Thyroid gland (tissue), 4 donors: ENCODE measurements around the gene CGB7. TPM values are rescaled to one million over a fixed set of nuclear protein-coding genes. Genes with fewer than 3 reads are reported as not detected.

Experiments
- DNase-seq, 2 donors: peaks; one replicate each; pipeline ENCODE4 v3.0.0-alpha.2; 2019
- H3K27ac ChIP-seq, 3 donors: fragments of 200-600 bp; sonication (generic); 1 replicate in 2 of 3; 2 replicates in 1 of 3; pipeline ENCODE4 v1.5.1; 2016 to 2019; ENCODE audit warnings: mild to moderate bottlenecking in 1 of 3, moderate library complexity in 1 of 3
- H3K27me3 ChIP-seq: fragments of 200-600 bp; sonication (generic); one replicate; pipeline ENCODE4 v1.5.1; 2019
- H3K36me3 ChIP-seq, 2 donors: fragments of 200-600 bp; sonication (generic); one replicate each; pipeline ENCODE4 v1.5.1; 2016 to 2019
- H3K4me1 ChIP-seq, 2 donors: fragments of 200-600 bp; sonication (generic); one replicate each; pipeline ENCODE4 v1.5.1; 2017 to 2019
- H3K4me3 ChIP-seq, 3 donors: fragments of 200-600 bp; sonication (generic); replicated peaks in 1 of 3; 1 replicate in 2 of 3; 2 replicates in 1 of 3; pipeline ENCODE4 v1.5.1; 2016; ENCODE audit warnings: mild to moderate bottlenecking in 1 of 3
- H3K9me3 ChIP-seq: fragments of 200-600 bp; sonication (generic); one replicate; pipeline ENCODE4 v1.5.1; 2017
- CTCF ChIP-seq, 6 experiments: fragments of 200-600 bp in 3 of 6; fragments of 450-650 bp in 3 of 6; sonication (generic) in 3 of 6; IDR thresholded peaks; one replicate each; pipeline ENCODE4 v1.5.1; 2016 to 2019; ENCODE audit warnings: antibody characterized with exemption in 6 of 6, mild to moderate bottlenecking in 2 of 6, inconsistent platforms in 1 of 6, moderate library complexity in 1 of 6
- POLR2A ChIP-seq, 2 donors: fragments of 450-650 bp; IDR thresholded peaks; one replicate each; pipeline ENCODE4 v1.6.1; 2017; ENCODE audit warnings: antibody characterized with exemption in 2 of 2, mild to moderate bottlenecking in 2 of 2, moderate library complexity in 1 of 2
- WGBS, 2 donors: methylation state at CpG; one replicate each; pipeline ENCODE4 v1.1.5; 2017; 5-methylcytosine and 5-hydroxymethylcytosine counted together
- intact Hi-C: fragments of 100-400 bp; cut with DNase I; formaldehyde crosslinking; loops from one replicate; pipeline ENCODE4 v1.15.1; 2023
- total RNA-seq, 4 donors: library from RNA; depleted of rRNA; stranded (reverse); fragments of >200 nt; gene quantifications; one replicate each; pipeline ENCODE4 v1.2.3, GENCODE V29; 2016

CGB7 gene
- total RNA-seq, 4 donors from 2014 or later = not detected

DNA sequence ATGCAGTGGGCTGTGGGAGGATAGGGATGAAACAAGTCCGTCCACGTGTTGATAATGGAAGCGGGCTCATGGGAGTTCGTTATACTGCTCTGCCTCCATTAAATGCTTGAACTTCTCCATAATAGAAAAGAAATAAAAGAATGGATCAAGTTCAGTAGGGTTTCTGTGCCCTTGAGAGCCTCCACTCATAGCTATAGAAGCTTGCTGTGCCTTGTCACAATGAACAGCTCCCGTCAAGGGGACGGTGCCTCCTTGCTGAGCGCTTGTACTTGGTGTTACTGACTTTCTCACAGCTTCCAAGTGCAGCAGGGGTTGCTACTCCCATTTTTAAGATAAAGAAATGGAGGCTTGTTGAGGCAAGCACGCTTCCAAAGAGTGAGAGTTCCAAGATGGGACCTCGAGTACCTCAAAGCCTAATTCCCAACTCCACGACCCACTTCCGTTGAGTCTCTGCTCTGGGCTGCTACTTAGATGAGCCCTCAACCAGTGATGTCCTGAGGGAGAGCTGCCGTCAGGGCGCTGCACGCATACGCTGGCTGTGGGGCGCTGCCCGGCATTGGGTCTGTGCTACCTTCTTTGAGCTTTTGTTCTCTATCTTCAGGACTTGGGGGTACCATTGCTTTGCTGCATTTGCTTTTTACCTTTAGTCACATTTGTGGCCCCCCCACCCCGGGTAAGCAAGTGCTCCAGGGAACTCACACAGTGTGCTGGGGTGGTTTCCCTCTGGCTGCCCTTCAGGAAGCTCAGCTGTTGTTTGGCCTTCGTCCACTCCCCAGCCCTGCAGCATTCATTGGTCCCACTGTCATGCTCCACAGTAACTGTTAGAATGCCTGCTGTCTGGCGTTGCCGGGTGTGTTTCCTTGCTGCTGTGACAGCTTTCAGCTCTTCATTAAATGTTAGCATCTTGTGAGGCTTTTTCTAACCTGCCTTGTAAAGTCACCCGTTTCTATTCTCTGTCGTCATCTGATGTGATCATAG is 37.2 kb upstream of the CGB7 start:
- Histone ChIP-seq H3K4me1 (peaks cover 8 to 22% of the 10 kb centered on the region in 2 donors), H3K27ac (no peak overlapping the region), H3K36me3 (peaks cover 61 to 64% of the 10 kb centered on the region in 2 donors), H3K27me3 (no peaks in the 10 kb centered on the region), H3K4me3 (no peak overlapping the region), H3K9me3 (no peaks in the 10 kb centered on the region)
- 81 to 82% methylated on average over 22 to 23 of the region's 23 CpGs for WGBS, 2 donors
- TF ChIP-seq POLR2A (IDR thresholded peaks at IDR 0.05) (no peak), CTCF (IDR thresholded peaks at IDR 0.05) (no peak)
- intact Hi-C loops = loop anchor here (5.0 kb wide), 2 partner anchors 53 to 118 kb away; no protein-coding TSS in a partner anchor
- no peak for DNase-seq

- H3K36me3 ChIP-seq = peaks cover 46 to 55% of the 10 kb centered on the region in 2 donors
- intact Hi-C loops = no loop called here
- H3K9me3 ChIP-seq = no peaks in the 10 kb centered on the region
- no peak overlapping the region for H3K27ac ChIP-seq
- no peak for DNase-seq
- no peaks in the 10 kb centered on the region for H3K27me3 ChIP-seq
- 92 to 95% methylated on average over 6 of the region's 6 CpGs for WGBS, 2 donors
- peaks cover 0 to 8% of the 10 kb centered on the region in 2 donors for H3K4me1 ChIP-seq
- TF ChIP-seq CTCF (IDR thresholded peaks at IDR 0.05) (no peak), POLR2A (IDR thresholded peaks at IDR 0.05) (no peak)
- no peak overlapping the region for H3K4me3 ChIP-seq
These were observed 35.1 kb upstream of the CGB7 start for GRCh38 chr19:49092686-49093085.

GRCh38 chr19:49091391-49092038 is 34.0 kb upstream of the CGB7 start:
- intact Hi-C loops = no loop called here

GRCh38 chr19:49086296-49086695 is 28.7 kb upstream of the CGB7 start:
- no peak for DNase-seq
- peak overlapping the region in 2 of 3 donors; percentile 77 to 80 for H3K4me3 ChIP-seq
- peaks cover 11 to 25% of the 10 kb centered on the region in 2 donors for H3K4me1 ChIP-seq
- 48 to 50% methylated on average over 11 of the region's 11 CpGs for WGBS, 2 donors
- peak overlapping the region in 1 of 3 donors; percentile 89 for H3K27ac ChIP-seq
- peaks cover 15 to 19% of the 10 kb centered on the region in 2 donors for H3K36me3 ChIP-seq
- TF ChIP-seq POLR2A (IDR thresholded peaks at IDR 0.05) (no peak), CTCF (IDR thresholded peaks at IDR 0.05) (no peak)
- no peaks in the 10 kb centered on the region for H3K27me3 ChIP-seq
- intact Hi-C loops = no loop called here
- no peaks in the 10 kb centered on the region for H3K9me3 ChIP-seq

More at GRCh38 chr19:49091391-49092038, 34.0 kb upstream of the CGB7 start:
- Histone ChIP-seq H3K36me3 (peaks cover 46 to 48% of the 10 kb centered on the region in 2 donors), H3K27me3 (no peaks in the 10 kb centered on the region), H3K9me3 (no peaks in the 10 kb centered on the region), H3K27ac (no peak overlapping the region), H3K4me3 (no peak overlapping the region), H3K4me1 (peaks cover 9 to 17% of the 10 kb centered on the region in 2 donors)
- no peak for DNase-seq
- TF ChIP-seq POLR2A (IDR thresholded peaks at IDR 0.05) = no peak
- no peak for TF ChIP-seq CTCF (IDR thresholded peaks at IDR 0.05)
- 93 to 95% methylated on average over 17 of the region's 17 CpGs for WGBS, 2 donors
